Activated CD4-positive, alpha-beta T cell treated with anti-CD3 and anti-CD28 coated beads, Interleukin-2, Interleukin-6, amounts not matched to agents 100 ng/mL and 50 ng/mL, durations not matched to agents 16 hours and 8 hours (primary cell): ENCODE results near the gene GRIA1.

Experiments
- DNase-seq: peaks from one replicate; pipeline ENCODE4 v3.0.0-alpha.2; 2020

The GRIA1 gene

DNA sequence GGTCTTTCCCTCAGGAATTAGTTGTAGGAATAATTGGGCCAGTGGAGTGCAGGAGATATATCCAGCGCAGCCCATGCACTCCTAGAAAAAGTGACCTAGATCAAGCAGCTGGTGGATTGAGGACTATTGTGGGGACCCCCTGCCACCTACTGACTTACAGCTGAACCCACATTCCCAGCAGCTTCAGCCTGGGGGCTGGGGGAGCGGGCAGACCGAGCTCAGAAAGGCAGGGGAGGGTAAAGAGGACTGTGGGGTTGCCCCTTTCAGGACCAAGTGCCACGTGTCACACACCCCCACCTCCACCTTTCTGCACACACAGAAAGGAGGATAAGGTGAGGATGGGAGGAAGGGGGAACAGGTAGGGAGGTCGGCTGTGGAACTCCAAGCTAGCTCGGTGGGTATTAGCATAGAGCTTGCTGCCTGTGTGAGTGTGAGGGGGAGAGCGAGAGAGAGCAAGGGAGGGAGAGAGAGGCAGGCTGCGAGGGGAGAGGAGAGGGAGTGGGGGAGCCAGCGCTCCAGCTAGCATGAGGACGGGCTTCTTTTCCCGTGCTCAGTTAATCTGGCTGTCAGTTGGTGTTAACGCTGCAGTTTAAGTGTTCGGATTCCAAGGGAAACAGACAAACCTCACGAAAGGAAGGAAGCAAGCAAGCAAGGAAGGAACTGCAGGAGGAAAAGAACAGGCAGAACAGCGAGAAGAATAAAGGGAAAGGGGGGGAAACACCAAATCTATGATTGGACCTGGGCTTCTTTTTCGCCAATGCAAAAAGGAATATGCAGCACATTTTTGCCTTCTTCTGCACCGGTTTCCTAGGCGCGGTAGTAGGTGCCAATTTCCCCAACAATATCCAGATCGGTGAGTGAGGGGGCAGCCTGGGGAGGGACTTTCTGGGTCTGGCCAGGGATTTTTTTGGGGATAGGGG lies at the start of gene GRIA1:
GRIA1 (plus strand) TSS at position 553 of the 920 bp plus-strand sequence.
- no peak for DNase-seq

DNA sequence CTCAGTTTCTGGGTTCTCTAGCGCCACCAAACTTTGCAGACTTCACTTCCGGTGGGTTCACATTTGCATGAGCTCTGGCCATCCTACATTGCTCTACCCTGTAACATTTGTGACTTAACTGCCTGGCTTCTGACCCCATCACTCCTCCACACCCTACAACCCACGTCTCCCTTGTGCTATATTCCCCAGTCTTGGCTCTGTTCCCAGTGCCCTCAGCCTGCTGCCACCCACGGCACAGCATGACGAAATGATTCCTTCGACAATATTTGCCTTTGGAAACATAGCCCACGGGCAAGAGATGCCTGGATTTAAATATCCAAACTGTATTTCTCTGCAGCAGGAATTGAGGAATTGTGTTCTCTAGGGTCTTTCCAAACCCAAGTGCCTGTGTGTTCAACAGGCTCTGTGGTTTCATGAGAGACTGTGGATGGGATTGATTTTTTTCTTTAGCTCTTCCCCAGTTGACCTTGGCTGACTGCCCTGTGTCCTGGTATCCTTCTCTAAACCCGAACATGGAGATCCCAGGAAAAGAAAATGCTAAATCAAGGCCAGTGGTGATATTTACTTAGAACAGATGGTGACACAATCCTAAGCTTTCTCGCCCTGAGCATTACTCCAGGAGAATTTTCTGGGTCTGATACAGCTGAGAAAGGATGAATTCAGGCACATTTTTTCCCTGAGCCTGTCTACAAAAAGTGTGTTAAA lies 44.4 kb upstream of the GRIA1 start:
- DNase-seq: no peak

DNA sequence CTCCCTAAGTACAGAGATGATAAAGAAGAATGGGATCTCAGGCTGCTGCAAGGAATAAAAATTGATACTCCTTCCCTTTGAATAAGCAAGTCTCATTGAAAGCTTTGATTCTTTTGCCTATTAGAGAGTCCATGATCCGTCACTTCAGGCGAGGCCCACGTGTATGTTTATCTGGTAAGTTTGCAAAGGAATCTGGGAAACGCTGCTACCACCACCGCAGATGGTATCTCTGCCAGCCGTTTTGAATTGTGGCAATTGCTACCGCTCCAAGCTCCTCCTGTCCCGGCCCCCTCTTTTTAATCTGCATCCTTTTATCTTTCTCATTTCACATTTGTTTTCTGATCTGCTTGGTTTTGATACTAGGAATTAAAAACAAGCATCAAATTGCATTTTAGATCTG lies 42.9 kb upstream of the GRIA1 start:
- DNase-seq: no peak

DNA sequence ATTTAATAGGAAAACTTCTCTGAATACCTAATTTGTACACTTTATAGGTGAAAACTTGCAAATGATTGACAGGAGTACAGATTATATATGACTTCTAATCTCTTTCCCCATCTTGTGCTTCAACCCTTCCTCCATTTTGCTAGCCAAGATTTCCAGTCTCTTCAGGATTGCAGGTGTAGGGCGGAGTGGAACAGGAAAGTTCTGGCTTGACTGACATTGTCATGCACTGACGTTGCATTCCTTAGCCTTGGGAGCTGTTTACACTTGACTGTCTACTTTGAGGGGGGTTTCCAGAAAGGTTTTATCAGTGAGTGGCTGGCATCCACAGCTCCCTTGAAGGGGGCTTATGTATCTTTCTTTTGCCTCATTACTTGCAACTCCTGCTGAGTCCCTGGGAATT lies 34.1 kb upstream of the GRIA1 start:
- DNase-seq: no peak

DNA sequence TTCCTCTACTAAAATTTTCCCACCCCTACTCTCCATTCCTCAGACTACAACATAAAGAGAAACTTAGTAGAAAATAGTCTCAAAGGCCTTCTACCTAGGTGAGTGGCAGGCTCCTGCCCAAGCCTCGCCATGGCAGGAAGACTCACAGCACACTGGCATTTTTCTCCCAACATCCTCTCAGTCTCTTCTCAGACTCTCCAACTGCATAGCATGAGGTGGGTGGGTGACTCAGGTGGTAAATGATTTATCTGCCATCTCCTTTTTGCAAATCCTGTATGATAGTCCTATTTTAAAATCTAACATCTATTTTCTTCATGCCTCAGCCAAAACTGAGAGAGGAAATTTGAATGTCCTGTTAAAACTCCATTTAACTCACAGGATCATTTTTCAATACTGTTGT lies 33.5 kb upstream of the GRIA1 start:
- no peak for DNase-seq

DNA sequence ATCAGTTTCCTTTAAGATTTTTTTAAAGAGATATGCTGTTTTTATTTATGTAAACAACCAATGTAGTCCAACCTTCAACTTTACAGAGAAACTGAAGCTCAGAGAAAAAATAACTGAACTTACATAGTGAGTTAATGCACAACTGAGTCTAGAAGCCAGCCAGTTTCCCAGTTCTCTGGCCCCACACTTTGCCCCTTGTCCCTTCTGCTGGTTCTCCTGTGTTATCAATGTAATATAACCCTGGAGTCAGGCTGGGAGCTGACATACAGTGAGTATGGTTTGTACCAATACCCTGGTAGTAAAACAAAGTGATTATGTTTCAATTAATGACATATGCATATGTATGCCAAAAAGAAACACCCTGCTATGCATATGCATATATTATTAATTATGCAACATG lies 32.2 kb upstream of the GRIA1 start:
- no peak for DNase-seq

DNA sequence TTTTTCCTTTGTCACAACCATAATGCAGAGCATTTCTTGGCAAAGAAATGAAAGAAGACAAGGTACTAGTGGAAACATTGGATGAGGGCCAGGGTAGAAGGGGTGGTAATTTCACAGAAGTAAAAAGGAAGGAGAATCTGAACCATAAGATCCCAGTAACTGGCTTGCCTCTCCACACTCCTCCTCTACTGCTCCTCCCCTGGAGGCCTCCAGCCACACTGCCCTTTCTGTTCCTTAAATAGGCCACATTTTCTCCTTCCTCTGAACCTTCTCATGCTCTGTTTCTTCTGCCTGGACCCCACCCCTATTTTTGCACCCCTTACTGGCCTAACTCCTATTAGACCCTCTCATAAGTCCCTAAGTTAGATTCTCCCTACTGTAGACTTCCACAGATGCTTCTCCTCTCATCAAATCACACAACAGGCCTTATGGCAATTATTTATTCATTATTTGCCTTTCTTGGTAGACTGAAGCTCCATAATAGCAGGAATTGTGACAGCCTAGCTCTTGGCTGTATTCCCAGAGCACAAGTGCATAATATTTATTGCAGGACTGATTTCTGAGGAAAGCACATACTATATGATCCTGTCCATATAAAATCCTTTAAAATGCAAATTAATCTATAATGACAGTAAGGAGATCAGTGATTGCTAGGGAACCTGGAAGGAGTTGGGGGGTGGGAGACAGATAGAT lies 31.3 kb upstream of the GRIA1 start:
- no peak for DNase-seq

DNA sequence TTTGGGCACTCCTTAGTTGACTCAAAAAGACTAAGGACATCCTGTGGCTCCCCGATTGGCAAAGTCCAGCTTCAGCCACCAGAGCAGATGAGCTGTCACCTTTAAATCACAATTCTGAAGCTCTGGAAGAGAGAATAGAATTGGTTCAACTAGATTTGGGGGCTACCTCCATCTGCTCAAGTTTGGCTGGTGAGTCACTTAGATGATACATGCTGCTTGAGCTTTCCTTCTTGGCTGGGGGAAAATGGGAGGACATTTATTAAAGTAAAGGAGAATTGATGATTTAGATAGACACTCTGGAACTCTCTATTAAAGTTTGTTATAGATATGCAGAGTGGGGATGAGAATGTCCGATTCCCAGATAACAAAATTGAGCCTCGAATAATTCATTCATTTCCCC lies 30.0 kb upstream of the GRIA1 start:
- DNase-seq: no peak

DNA sequence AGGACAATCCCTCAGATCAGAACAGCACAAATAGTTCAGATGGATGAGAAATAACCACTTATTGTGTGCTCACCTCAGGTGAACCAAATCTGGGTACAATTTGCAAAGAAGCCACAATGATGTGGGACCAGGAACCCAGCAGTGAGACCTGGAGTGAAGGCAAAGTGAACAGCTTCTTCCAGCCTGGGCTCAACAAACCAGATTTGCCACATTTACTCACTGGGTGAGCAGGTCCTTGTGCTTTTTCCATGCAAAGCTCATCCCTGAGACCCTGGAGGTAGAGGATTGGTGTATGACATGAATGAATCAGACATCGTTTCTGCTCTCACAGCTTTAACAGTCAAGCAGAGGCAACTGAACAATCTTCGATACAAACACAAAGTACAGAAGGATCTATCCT lies 29.1 kb upstream of the GRIA1 start:
- no peak for DNase-seq

DNA sequence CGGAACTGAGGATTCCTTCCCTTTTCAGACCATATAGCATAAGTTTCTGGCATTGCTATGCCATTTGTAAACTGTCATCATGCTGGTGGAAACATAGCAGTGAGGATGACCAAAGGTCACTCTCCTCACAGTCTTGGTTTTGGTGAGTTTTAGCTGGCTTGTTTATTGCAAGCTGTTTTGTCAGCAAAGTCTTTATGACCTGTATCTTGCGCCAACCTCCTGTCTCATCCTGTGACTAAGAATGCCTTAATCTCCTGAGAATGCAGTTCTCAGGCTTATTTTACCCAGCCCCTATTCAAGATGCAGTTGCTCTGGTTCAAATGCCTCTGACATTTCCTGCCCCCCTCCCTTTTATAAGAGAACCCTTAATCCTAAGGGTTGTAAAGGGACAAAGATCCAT lies 26.7 kb upstream of the GRIA1 start:
- DNase-seq: no peak

DNA sequence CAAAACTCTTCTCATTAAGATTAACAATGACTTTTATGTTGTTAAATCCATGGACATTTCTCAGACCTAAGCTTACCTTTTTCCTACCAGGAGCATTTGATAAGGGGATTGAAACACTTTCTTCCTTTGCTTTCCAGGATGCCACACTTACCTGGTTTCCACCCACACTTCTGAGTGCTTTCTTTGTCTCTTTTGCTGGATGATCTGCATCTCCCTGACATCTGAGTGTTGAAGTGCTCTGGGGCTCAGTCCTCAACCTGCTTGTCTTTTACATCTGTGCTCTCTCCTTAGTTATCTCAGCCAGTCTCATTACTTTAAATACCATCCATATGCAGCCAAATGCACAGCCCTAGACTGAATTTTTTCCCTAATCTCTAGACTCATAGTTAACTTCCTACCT lies 22.9 kb upstream of the GRIA1 start:
- no peak for DNase-seq

DNA sequence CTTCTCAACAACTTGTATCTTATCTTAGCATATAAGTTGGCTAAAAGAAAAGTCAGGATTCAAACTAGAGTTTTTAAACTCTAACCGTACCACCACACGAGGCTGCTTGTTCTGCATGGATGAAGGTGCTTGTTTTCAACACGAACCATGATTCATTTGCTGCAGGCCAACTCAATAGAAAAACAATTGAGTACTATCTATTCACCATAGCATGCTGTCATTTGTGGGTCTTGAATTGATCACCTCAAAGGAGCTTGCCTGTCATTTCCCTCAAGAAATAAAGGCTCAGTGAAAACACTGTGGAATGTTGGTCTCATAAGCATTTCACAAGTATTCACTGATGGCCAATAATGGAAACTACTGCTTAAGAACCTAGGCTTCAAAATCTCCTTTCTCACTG lies 21.0 kb upstream of the GRIA1 start:
- DNase-seq: no peak

DNA sequence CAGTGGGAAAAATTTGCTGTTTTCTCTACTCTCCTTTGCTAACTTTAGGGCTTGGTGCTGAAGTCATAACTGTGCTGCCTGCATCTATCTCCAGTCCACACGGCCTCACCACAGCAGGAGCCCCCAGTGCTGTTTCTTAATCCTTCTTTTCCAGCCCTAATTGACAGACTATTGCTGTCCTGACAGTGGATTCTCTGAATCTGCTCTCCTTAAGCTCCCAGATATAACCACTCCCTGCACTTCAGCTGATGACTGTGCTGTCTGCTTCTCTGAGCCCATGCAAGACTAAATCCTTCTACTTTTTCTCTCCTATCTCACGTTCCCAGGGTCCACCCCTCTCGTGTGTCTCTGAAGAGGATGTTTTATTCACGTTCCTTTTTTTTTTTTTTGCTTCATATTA lies 19.7 kb upstream of the GRIA1 start:
- no peak for DNase-seq

DNA sequence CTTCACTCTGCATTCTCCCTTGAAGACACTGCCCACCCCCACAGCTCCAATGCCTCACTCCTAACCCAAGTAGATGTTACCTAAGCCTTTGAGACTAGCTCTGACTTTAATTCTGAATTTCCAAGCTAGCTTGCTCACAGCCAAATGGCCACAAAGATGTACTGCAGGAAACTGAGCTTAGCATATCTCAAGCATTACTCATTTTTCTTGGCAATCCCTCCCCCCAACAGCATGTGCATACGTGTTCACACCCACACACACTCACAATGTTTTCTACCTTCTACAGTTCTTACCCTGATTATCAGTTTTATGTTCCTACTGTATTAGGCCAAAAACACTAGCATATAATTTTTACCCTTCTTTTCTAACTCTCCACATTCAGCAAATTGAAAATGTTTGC lies 13.7 kb upstream of the GRIA1 start:
- DNase-seq: no peak

DNA sequence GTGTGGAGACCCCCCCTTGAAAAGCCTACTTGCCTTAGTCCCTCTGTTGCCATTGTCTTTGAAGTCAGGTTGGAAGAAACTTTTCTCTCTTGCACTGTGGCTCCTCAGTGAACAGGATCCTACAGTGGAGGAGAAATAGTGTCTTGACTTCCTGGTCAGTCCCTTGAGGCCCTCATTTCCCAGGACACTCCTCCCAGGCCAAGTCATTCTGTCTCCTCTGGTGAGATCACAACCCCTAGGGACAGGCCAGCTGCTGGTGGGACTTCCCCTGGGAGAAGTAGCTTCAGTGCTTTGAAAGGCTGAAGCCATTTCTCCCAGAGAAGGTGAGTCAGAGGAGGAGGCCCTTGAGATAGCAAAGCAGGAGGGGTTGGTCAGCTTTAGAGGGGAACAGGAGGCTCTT lies 10.1 kb upstream of the GRIA1 start:
- DNase-seq: no peak

DNA sequence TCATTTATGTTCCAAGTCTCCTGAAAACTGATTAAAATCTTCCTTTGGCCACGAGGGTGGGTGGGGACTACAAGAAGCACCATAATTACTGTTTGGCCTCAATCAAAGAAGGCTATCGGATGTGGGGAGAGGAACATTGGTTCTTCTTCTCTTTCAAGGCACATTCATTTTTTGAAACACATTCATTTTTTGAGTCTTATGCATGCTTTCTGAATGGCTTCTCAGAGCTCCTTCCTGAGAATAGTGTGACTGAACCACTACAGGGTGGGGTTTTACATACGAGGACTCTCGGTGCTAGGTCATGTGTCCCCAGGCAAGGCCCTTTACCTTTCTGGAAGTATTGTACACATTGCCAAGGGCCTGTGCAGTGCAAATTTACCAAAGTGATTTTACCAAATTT lies 7.0 kb upstream of the GRIA1 start:
- DNase-seq: no peak

DNA sequence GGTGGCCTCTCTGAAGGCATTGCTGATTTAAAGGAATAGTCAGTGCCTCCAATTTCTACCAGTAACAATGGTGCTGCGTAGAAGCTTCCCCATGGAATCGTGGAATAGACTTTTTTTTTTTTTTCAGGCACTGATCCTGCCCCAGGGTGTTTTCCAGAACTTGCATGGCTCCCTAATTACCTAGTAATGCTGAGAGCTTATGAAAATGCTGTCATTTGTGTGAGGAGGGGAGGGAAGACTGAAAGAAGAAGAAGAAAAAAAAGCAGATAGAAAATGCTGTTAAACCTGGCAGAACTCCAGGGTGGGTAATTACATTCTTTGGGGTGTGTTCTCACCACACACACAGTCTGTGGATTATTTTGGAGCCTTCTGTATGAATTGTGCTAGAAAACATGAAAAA lies 4.8 kb upstream of the GRIA1 start:
- no peak for DNase-seq

DNA sequence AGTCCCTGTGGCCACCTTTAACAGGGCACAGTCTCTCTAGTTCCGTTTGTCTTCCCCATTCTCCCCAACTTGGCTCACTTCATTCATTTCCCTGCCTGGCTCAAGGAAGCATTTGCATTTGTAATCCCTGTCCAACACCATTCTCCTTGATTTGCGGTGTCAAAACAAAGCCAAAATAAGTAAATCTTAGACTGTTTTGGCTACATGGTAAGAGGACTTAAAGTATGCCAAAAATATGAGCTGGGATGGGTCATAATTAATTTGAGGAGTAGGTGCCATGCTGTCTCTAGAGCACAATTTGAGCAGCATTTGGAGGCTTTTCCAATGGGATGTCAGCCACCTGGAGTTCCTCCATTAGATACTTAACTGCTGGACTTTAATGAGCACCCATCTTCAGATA lies 3.7 kb upstream of the GRIA1 start:
- no peak for DNase-seq

DNA sequence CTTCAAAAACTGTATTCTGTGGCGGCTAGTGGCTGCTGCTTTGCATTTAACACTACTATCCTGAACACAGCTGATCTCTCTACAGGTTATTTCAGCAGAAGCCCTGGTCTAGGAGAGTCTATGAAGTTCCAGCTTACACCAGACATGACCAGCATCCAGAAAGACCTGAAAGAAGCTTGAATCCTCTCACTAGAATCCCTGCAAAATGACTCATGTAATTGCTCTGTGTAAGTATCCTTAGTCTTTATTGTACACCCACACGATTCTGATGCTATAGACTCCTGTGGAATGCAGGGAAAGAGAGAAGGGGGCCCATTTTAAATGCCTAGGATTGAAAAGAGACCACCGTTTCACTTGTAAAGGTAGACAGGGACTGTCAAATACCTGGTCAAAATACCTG lies 859 bp upstream of the GRIA1 start:
- no peak for DNase-seq

DNA sequence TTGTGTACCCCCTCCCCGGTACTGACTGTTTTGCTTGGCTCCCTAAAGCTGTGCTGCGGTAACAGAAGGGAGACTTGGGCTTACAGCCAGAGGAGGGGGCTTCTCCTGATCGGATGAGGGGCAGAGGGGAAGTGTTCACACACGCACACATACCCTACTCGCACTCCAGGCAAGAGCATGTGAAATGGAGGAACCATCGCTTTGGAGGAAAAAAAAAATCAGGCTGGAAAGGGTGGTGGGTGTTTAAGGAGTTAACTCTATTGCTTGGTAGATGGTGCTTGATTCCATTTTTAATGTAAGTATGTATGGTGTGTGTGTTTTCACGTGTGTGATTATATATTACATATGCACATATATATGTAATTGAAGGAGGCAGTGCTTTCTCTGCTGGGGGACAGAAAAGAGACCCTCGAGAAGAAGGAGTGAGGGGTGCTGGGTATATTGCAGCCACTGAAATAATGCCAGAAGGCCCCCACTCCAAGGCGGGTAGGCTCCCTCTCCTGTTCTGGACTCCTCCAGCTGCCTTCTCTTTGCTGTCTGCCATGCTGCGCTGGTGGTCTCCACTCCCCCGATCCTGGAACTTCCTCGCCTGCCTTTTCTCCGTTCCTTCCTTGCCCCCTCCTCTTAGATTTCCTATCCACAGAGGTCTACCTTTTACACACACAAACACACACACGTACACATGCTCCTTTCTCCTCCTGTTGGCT lies 721 bp downstream of the GRIA1 start:
- no peak for DNase-seq

DNA sequence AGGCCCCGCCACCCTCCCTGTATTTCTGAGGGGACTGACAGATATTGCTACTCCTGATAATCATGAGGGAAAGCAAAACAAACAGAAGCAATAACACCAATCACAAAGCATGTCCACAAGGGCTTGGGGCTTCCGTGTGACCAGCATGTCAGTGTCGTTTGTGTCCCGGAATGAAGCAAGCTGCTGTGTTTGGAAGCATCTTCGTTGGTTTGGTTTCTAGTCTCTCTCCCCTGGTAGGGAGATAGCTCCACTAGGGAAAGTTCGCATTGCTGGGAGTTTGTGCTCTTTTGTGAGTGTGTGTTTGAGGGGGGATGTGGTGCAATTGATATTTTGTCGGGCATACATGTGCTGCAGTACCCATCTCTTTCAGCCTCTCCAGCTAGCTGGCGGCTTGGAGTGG lies 1.4 kb downstream of the GRIA1 start:
- no peak for DNase-seq

DNA sequence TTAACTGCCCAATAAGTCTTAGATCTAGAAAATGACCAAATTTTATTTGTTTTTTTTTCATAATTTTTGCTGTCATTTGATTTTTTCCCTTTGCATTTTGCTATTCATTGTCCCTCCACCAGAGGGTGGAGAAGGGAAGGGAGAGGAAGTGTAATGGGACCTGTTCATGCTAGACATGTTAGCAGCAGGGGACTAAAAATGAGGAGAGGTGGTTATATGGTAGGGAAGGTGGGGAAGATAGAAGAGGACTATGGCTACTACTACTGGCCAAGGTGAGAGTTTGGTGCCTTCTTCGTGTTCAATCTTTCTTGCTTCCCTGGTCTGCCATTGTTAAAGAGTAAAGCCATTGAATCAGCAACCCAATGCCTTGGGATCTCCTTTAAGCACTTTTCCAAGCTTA lies 6.4 kb downstream of the GRIA1 start:
- DNase-seq: peak; percentile 4

DNA sequence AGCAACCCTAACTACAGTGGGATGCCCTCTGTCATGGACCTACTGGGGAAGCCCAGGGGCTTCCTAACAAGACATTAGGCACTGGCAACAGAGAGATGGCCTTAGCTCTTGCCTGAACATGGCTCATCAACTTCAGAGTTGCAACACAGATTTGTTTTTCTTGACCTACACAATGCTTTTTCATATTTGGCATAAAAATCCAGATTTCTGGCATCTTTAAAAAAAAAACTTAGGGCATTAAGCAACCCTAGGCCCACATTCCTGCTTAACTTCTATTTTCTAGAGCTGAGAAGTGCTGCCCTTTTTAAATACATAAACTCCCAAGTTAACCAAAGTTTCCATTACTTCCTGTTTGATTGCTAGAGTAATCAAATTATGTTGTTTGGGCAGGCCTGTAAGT lies 8.0 kb downstream of the GRIA1 start:
- no peak for DNase-seq
